GM06990 (cell line): ENCODE measurements around the gene ZFYVE26.

ENCODE experiments used
- DNase-seq: peaks from one replicate; pipeline ENCODE4 v3.0.0-alpha.2; 2011; ENCODE audit not compliant: insufficient read length; ENCODE audit errors: extremely low read depth
- H3K27me3 ChIP-seq: replicated peaks from 2 replicates; pipeline ENCODE4 v1.6.0; 2011; ENCODE audit warnings: low read length; ENCODE audit not compliant: control insufficient read depth, insufficient read depth
- H3K36me3 ChIP-seq: 2 replicates; pipeline ENCODE4 v1.5.1; 2011; ENCODE audit warnings: low read length; ENCODE audit not compliant: control insufficient read depth, insufficient read depth
- H3K4me3 ChIP-seq: replicated peaks from 2 replicates; pipeline ENCODE4 v1.5.1; 2011; ENCODE audit warnings: low read depth, mild to moderate bottlenecking, control low read depth, low read length
- CTCF ChIP-seq: IDR thresholded peaks from 2 replicates; pipeline ENCODE4 v1.5.1; 2011; ENCODE audit warnings: low read length, control low read depth, mild to moderate bottlenecking, inconsistent platforms; ENCODE audit not compliant: insufficient read depth, poor library complexity, severe bottlenecking

ZFYVE26 gene

GRCh38 chr14:67762051-67762450 lies 54.3 kb downstream of the ZFYVE26 start:
- Histone ChIP-seq H3K4me3 (no peak overlapping the region), H3K27me3 (no peaks in the 10 kb centered on the region), H3K36me3 (peaks cover 30% of the 10 kb centered on the region)
- no peak for DNase-seq
- TF ChIP-seq CTCF, result no peak

- no peak overlapping the region for H3K4me3 ChIP-seq
- DNase-seq, result no peak
- H3K36me3 ChIP-seq, result peaks cover 30% of the 10 kb centered on the region
- TF ChIP-seq CTCF, result no peak
- no peaks in the 10 kb centered on the region for H3K27me3 ChIP-seq
These were observed 56.5 kb downstream of the ZFYVE26 start for GRCh38 chr14:67759916-67760315.

- Histone ChIP-seq H3K27me3 (no peaks in the 10 kb centered on the region), H3K36me3 (peaks cover 36% of the 10 kb centered on the region), H3K4me3 (no peak overlapping the region)
- no peak for DNase-seq
- TF ChIP-seq CTCF, result no peak
These were observed 59.2 kb downstream of the ZFYVE26 start for GRCh38 chr14:67757175-67757574.

- TF ChIP-seq CTCF, result no peak
- DNase-seq, result no peak
- H3K4me3 ChIP-seq, result no peak overlapping the region
- H3K27me3 ChIP-seq, result no peaks in the 10 kb centered on the region
- H3K36me3 ChIP-seq, result peaks cover 39% of the 10 kb centered on the region
These were observed 59.9 kb downstream of the ZFYVE26 start for GRCh38 chr14:67756496-67756895.

GRCh38 chr14:67749341-67750084 lies 66.9 kb downstream of the ZFYVE26 start:
- Histone ChIP-seq H3K27me3 (no peaks in the 10 kb centered on the region), H3K4me3 (no peak overlapping the region), H3K36me3 (peaks cover 36% of the 10 kb centered on the region)
- no peak for DNase-seq
- no peak for TF ChIP-seq CTCF

- H3K27me3 ChIP-seq, result no peaks in the 10 kb centered on the region
- DNase-seq, result no peak
- H3K36me3 ChIP-seq, result peaks cover 30% of the 10 kb centered on the region
- no peak for TF ChIP-seq CTCF
- no peak overlapping the region for H3K4me3 ChIP-seq
These were observed 68.1 kb downstream of the ZFYVE26 start for GRCh38 chr14:67748312-67748711.
